ENCODE data around the gene YY1.
A peak's percentile ranks its signal among the peaks of the same experiment; 100 is the strongest.

The YY1 gene

GRCh38 chr14:100297320-100298300, 58.7 kb downstream of the YY1 start:
- H3K27ac ChIP-seq, result no peak overlapping the region

GRCh38 chr14:100298551-100299237, 59.8 kb downstream of the YY1 start:
- no peak overlapping the region for H3K27ac ChIP-seq
- TF ChIP-seq ZFX (IDR thresholded peaks at IDR 0.05; ENCODE audit: borderline replicate concordance), result no peak
- no peak for TF ChIP-seq CTCF (IDR thresholded peaks at IDR 0.05)

More at GRCh38 chr14:100297320-100298300, 58.7 kb downstream of the YY1 start:
- TF ChIP-seq ZFX (IDR thresholded peaks at IDR 0.05; ENCODE audit: borderline replicate concordance) (no peak), CTCF (IDR thresholded peaks at IDR 0.05) (no peak)

DNA sequence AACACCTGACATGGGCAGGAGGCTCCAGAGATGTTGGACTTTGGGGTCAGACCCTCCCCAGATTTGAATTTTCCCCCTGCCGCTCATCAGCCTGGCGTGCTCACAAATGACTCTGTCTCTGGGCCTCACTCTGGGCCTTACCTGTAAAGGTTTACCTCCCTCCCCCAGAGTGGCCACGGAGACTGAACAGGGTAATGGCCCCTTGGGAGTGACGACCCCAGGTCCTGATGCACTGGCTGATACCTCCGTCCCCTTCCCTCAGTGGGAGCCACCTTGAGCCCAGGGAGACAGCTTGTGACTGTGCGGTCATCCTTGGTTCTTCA, 60.3 kb downstream of the YY1 start:
- TF ChIP-seq CTCF (IDR thresholded peaks at IDR 0.05) (no peak), ZFX (IDR thresholded peaks at IDR 0.05; ENCODE audit: borderline replicate concordance) (no peak)
- no peak overlapping the region for H3K27ac ChIP-seq

GRCh38 chr14:100302616-100303015, 63.7 kb downstream of the YY1 start:
- no peak for TF ChIP-seq ZFX (IDR thresholded peaks at IDR 0.05; ENCODE audit: borderline replicate concordance)
- no peak for TF ChIP-seq CTCF (IDR thresholded peaks at IDR 0.05)
- peak overlapping the region; percentile 84 for H3K27ac ChIP-seq

DNA sequence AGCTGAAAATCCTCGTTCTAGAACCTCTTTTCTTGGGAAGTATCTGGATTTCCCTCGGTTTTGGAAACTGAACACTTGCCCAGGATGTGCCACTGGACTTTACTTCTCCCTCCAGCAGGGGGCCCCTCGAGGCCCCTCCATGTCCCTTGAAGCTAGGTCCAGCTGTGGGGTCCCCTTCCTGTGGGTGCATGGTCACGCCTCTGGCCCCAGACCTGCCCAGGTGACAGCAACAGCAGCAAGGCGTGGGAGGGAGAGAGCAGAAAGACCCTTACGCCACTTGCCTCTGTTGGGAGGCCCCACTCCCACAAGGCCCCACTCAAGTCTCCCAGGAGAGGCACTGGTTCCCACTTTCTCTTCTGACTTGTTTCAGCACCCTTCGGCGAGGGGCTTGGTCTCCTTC, 64.2 kb downstream of the YY1 start:
- H3K27ac ChIP-seq, result peak overlapping the region; percentile 84
- TF ChIP-seq CTCF (IDR thresholded peaks at IDR 0.05) (peak; percentile 84), ZFX (IDR thresholded peaks at IDR 0.05; ENCODE audit: borderline replicate concordance) (no peak)

GRCh38 chr14:100303925-100304324, 65.0 kb downstream of the YY1 start:
- TF ChIP-seq ZFX (IDR thresholded peaks at IDR 0.05; ENCODE audit: borderline replicate concordance), result no peak
- no peak for TF ChIP-seq CTCF (IDR thresholded peaks at IDR 0.05)

More at GRCh38 chr14:100303925-100304324, 65.0 kb downstream of the YY1 start:
- peak overlapping the region; percentile 84 for H3K27ac ChIP-seq
